Upper lobe of right lung (tissue), 1 donor: ENCODE measurements around the gene TNS1. TPM values are rescaled to one million over a fixed set of nuclear protein-coding genes. Genes with fewer than 3 reads are reported as not detected.

Source experiments
- ATAC-seq: fragments of 200-7000 bp; cut with Tn5 transposase; one replicate; pipeline ENCODE4 v1.9.1; 2020; ENCODE audit warnings: mild to moderate bottlenecking, moderate library complexity
- DNase-seq: peaks from one replicate; pipeline ENCODE4 v3.0.0-alpha.2; 2020
- H3K27ac ChIP-seq: fragments of 200-600 bp; one replicate; pipeline ENCODE4 v1.8.0; 2022
- H3K27me3 ChIP-seq: fragments of 200-600 bp; one replicate; pipeline ENCODE4 v1.8.0; 2022; ENCODE audit warnings: mild to moderate bottlenecking
- H3K36me3 ChIP-seq: fragments of 200-600 bp; one replicate; pipeline ENCODE4 v1.8.0; 2022
- H3K4me1 ChIP-seq: fragments of 200-600 bp; one replicate; pipeline ENCODE4 v1.8.0; 2022
- H3K4me3 ChIP-seq: fragments of 200-600 bp; one replicate; pipeline ENCODE4 v1.8.0; 2022; ENCODE audit warnings: mild to moderate bottlenecking
- H3K9me3 ChIP-seq: fragments of 200-600 bp; one replicate; pipeline ENCODE4 v1.8.0; 2022
- CTCF ChIP-seq: fragments of 200-600 bp; IDR thresholded peaks from one replicate; pipeline ENCODE4 v1.8.0; 2022; ENCODE audit warnings: antibody characterized with exemption
- intact Hi-C: fragments of 100-400 bp; cut with DNase I; formaldehyde crosslinking; loops from one replicate; pipeline ENCODE4 v1.11.0; 2022
- total RNA-seq: library from RNA; stranded (reverse); fragmentation: NEBNext Ultra II Directional; extraction: Animal tissue kit (Norgen Biotek cat#: 25700); gene quantifications from one replicate; pipeline ENCODE4 v1.2.1, GENCODE V29; 2021
- donor health status: DM: no; HTN: yes; CAD: no; lungs with severe emphysema.

Gene TNS1
- total RNA-seq, 1 donor from 2014 or later: 669 TPM

DNA sequence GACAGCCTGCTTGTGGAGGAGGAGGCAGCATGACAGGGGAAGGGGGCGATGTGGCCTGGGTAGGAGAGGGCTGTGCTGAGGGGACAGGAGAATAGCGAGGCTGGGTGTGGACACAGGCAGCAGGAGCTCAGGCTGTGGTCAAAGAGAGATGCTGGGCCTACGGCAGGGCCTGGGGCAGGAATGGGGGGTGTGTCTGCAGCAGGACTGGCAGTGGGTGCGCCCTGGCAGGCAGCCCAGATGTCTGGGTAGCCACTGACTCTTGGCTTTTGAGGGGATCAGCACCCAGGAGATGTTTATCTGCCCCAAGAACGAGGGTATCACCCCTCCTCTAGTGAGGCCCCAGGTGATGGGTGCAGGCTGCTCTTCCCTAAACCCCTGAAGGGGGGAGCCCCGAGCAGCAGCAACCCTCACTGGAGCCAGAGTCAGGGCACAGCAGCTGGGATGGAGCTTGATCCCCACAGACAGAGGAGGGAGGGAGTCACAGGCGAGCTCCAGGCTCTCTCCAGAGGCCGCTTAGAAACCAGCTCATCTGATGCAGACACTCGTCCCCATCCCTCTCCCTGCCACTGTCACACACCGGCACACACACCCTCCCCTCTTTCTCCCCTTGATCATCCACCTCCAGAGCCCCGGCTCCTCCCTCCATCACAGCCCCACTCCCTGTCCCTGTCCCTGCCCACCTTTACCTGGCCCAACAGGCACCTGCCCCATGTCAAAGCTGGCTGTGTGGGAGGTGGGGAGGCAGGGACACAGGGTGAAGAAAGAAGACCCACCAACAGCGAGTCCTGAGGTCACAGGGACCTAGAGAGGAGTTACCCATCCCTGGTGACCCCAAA is 29.8 kb upstream of the TNS1 start:
- intact Hi-C loops: no loop called here
- no peak overlapping the region for H3K27ac ChIP-seq
- no peak for TF ChIP-seq CTCF
- H3K36me3 ChIP-seq: no peaks in the 10 kb centered on the region
- no peak overlapping the region for H3K4me3 ChIP-seq
- H3K4me1 ChIP-seq: peaks cover 3% of the 10 kb centered on the region
- H3K9me3 ChIP-seq: no peaks in the 10 kb centered on the region
- no peak for DNase-seq
- ATAC-seq: no peak
- peaks cover 4% of the 10 kb centered on the region for H3K27me3 ChIP-seq

GRCh38 chr2:218031771-218032257 is 29.0 kb upstream of the TNS1 start:
- Histone ChIP-seq H3K9me3 (no peaks in the 10 kb centered on the region), H3K27me3 (peaks cover 4% of the 10 kb centered on the region), H3K27ac (no peak overlapping the region), H3K4me3 (no peak overlapping the region), H3K36me3 (no peaks in the 10 kb centered on the region), H3K4me1 (peaks cover 3% of the 10 kb centered on the region)
- no peak for TF ChIP-seq CTCF
- DNase-seq (no peak), ATAC-seq (peak; percentile 6)
- intact Hi-C loops: no loop called here

DNA sequence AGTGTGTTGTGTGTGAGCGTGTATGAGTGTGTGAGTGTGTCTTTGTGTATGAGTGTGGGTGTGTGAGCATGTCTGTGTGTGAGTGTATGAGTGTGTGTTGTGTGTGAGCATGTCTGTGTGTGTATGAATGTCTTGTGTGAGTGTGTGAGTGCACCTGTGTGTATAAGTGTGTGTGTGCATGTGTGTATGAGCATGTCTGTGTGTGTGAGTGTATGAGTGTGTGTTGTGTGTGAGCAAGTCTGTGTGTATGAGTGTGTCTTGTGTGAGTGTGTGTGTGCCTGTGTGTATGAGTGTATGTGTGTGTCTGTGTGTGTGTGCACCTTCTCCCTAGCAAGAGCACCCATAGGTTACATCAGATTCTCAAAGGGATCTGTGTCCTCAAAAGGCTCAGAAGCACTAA is 28.5 kb upstream of the TNS1 start:
- H3K4me3 ChIP-seq: no peak overlapping the region

GRCh38 chr2:218030409-218031195 is 27.8 kb upstream of the TNS1 start:
- H3K27ac ChIP-seq: no peak overlapping the region
- H3K27me3 ChIP-seq: peaks cover 4% of the 10 kb centered on the region
- TF ChIP-seq CTCF: no peak
- H3K4me3 ChIP-seq: no peak overlapping the region
- ATAC-seq: no peak
- DNase-seq: no peak
- H3K9me3 ChIP-seq: no peaks in the 10 kb centered on the region
- peaks cover 3% of the 10 kb centered on the region for H3K4me1 ChIP-seq
- H3K36me3 ChIP-seq: no peaks in the 10 kb centered on the region
- intact Hi-C loops: no loop called here

More for the DNA sequence above, 28.5 kb upstream of the TNS1 start:
- no peak overlapping the region for H3K27ac ChIP-seq
- peaks cover 4% of the 10 kb centered on the region for H3K27me3 ChIP-seq
- ATAC-seq (no peak), DNase-seq (no peak)
- H3K36me3 ChIP-seq: no peaks in the 10 kb centered on the region
- H3K9me3 ChIP-seq: no peaks in the 10 kb centered on the region
- H3K4me1 ChIP-seq: peaks cover 3% of the 10 kb centered on the region
- intact Hi-C loops: no loop called here
- TF ChIP-seq CTCF: no peak

- Histone ChIP-seq H3K27me3 (peaks cover 4% of the 10 kb centered on the region), H3K27ac (no peak overlapping the region), H3K4me3 (no peak overlapping the region), H3K9me3 (no peaks in the 10 kb centered on the region), H3K4me1 (peaks cover 3% of the 10 kb centered on the region), H3K36me3 (no peaks in the 10 kb centered on the region)
- ATAC-seq: no peak
- no peak for DNase-seq
- intact Hi-C loops: no loop called here
- TF ChIP-seq CTCF: no peak
Observed at GRCh38 chr2:218029366-218030360, 26.9 kb upstream of the TNS1 start.
